Activated naive CD4-positive, alpha-beta T cell treated with Interleukin-2 at 50 U/mL for 16 hours (primary cell): ENCODE results near the gene RAB5B.
A peak's percentile ranks its signal among the peaks of the same experiment; 100 is the strongest.

Experiments used
- DNase-seq: peaks from one replicate; pipeline ENCODE4 v3.0.0-alpha.2; 2020

Gene RAB5B

DNA sequence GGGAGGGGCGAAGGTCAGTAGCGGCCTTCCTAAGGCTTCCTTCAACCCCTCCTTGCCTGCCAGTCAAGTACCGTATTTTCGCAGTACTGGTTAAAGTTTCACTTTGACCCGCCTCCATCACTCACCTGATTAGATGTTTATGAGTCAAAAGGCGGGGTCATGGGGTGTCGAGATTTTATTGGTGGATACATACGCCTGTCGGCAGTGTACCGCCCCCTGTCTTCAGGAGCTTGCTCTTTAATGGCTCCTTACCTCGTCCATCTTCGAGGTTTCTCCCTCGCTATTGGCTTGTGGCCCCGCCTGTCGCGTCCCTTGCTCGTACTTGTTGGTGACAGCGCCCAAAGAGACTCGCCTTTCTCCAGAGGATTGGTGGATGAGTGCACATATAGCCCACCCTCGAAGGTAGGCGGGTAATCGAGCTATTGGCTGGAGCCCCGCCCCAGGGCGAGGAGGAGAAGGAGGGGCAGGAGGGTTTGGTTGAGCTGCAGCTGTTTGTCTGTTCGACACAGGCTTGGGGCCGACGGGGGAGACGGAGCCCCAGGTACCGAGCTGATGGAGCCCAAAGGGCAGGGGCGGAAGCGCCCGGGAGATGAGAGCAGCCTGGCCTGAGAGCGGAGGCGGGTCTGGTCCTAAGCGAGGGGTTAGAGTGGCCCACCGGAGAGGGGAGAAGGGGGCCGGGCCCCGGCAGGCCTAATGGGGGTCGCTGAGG is at the start of gene RAB5B:
TSS of gene RAB5B (plus strand) at position 480 of the 709 bp plus-strand sequence. CDS start 12,883 bp downstream, outside the sequence.
- peak; percentile 99 for DNase-seq

- no peak for DNase-seq
These were observed 48.5 kb upstream of the RAB5B start for GRCh38 chr12:55925371-55925770.

DNA sequence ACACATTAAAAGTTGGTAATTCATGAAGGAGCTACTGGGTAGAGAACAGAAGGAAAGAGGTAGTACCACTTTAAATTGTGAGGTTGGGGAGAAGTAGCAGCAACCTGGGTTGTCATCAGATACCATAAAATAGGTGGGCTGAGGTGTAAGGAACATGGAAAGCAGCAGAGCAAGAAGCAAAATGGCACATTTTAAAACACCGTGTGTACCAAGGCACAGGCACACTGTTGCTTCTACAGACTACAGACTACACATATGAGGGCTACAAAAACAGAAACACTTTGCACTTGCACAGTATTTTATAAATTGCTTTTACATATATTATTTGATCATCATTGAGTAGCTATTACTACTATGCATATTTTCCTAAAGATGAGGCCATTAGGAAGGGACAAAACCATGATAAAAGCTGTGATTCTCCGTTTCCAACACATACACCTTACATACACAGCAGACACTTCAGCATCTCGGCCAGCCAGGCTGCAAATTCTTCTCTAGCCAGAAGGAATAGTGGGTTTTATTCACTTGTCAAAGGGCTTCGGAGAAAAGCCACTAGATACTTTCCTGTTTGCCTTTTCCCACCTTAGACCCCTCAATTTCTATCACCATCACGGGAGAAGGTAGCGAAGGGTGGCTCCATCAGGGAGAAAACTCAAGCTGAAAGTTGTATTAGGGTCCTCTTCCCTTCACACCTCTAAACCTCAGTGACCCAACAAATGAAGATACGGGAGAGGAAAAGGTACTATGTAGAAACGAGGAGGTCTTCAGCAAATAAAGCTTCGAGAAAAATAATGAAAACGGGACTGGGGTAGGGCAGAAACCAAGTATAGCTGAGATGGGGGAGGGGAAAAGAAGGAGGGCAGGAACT is 47.8 kb upstream of the RAB5B start:
- peak; percentile 2 for DNase-seq

DNA sequence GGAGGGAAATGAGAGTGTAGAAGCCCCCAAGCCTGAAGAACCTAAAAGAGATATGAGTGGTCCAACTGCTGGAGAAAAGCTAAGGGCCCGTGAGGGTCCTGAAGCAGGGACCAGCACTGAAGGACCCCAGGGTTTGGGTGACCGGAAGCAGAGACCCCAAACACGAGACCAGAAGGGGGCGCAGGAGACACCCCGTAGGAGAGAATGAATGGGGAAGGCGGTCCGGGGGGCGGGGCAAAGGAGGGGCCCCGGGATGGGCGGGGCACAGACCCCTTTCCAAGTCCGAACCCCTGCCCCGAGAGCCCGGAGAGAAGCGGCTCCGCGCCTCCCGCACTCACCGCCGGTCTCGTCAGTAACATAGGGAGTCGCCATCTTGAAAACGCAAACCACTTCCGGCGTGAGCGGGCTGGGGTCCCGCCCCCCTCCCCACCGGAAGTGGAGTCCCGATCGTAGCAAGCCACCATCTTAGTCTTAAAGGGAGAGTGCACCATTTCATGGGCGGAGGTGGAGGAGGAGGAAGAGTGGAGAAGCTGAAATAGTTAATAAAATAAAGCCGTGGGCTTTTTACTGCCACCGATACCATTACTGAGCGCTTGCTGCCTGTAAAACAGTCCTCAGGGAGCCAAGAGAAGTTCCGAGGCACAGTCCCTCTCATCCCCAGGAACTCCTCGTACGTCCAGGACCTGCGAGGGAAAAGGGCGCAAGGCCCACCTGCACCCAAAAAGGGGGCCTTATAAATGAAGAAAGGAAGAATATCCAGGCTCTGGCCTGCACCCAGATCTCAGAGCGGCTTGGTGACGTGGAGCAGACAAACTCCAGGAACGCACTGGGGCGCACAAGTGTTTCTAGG is 46.9 kb upstream of the RAB5B start:
- DNase-seq, result peak; percentile 92

DNA sequence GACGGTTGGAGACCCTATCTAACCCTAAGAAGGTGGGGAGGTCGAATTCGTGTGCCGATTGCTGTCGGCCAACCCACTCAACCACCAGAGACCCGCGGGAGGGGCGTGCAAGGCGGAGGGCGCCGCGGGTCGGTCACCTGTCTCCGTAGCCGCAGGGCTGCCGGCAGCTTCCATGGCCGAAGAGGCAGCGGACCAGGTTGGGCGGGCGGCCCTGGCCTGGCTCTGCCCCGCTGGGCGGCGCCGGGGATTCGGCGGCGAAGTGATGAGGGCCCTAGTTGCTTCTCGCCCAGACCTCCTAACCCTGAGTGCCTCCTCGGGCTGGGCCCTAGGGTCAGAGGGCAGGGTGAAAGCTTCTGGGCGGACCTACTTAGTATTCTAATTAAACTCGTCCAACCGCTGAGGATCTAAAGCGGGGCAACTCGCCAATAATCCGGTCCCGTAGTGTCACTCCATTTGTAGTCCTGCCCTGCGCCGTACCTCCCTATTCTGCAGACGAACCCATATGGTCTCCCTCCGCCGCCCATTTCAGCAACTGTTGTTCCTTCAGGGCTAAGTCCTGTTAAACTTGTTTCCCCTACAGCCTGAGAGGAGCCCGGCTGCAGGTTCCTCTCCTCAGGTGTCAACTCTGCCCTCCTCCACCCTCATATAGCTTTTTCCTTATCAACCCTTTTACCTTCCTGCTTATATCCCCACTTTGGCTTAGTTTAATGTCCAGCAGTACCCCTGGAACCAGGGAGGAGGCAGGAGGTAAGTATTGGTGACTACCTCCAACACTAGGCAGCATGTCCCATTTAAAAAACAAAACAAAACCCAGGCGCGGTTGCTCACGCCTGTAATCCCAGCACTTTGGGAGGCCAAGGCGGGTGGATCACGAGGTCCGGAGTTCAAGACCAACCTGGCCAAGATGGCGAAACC is 46.0 kb upstream of the RAB5B start, which contains the start of gene PYM1:
TSS of gene PYM1 (minus strand) at position 307 of the 915 bp plus-strand sequence. CDS start at position 174, 133 bp downstream.
- peak; percentile 70 for DNase-seq

DNA sequence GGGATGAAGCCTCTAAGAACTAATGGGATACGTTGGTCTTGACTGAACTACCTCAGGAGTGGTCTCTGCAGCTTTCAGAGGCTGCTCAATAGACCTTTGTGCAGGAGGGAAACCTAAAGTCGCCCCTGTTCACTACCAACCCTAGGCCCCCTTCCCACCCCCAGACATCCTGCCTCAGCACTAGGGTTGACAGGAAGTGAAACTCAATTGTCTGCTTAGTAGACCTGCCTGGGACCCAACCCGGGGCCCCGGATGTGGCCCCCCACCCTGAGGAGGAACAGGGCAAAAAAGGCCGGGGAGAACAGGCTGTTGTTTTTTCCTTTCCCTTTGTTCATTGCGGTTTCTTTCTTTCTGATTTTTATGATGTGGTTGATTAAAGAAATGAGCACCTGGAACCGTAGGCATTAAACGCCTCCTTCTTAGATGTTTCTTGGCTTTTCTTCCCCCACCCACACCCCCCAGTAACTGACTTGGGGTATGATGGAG is 44.5 kb upstream of the RAB5B start:
- DNase-seq, result peak; percentile 84

- DNase-seq, result peak; percentile 82
These were observed 43.0 kb upstream of the RAB5B start, which contains the start of gene DGKA for GRCh38 chr12:55930771-55931316. TSS of gene DGKA (plus strand) at chr12:55931162. CDS start at chr12:55936504, 5,342 bp downstream.

GRCh38 chr12:55931317-55931779 is 42.5 kb upstream of the RAB5B start:
- DNase-seq, result no peak

GRCh38 chr12:55931780-55932550 is 41.9 kb upstream of the RAB5B start:
- peak; percentile 41 for DNase-seq

- DNase-seq, result peak; percentile 54
These were observed 41.3 kb upstream of the RAB5B start for GRCh38 chr12:55932551-55932910.

DNA sequence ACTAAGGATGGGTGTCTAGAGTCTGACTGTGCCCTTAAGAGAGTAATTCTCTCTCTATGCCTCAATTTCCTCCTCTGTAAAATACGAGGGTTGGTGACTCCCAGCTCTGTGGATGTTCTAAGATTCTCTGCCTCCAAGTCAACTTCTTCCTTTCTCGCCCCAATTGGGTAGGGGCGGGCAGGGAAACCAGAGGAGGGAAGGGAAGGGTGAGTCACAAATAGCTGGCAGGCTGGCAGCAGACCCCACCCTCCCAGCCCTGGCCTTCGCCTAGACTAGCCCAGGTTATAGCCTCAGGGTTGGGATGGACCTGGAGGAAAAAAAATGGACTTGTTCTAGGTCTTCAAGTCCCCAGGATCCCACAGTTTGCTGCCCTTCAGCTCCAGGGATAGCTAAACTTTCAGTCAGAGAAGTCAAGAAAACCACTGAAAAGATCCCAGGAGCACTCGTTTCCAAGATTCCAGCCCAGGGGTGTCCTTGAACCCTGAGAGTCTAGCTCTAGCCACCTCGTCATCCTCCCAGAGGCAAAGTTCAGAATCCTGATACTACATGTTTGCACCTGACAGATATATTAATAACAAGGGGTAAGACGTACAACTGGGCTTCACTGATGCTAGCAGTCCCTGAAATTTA is 40.6 kb upstream of the RAB5B start:
- peak; percentile 23 for DNase-seq

DNA sequence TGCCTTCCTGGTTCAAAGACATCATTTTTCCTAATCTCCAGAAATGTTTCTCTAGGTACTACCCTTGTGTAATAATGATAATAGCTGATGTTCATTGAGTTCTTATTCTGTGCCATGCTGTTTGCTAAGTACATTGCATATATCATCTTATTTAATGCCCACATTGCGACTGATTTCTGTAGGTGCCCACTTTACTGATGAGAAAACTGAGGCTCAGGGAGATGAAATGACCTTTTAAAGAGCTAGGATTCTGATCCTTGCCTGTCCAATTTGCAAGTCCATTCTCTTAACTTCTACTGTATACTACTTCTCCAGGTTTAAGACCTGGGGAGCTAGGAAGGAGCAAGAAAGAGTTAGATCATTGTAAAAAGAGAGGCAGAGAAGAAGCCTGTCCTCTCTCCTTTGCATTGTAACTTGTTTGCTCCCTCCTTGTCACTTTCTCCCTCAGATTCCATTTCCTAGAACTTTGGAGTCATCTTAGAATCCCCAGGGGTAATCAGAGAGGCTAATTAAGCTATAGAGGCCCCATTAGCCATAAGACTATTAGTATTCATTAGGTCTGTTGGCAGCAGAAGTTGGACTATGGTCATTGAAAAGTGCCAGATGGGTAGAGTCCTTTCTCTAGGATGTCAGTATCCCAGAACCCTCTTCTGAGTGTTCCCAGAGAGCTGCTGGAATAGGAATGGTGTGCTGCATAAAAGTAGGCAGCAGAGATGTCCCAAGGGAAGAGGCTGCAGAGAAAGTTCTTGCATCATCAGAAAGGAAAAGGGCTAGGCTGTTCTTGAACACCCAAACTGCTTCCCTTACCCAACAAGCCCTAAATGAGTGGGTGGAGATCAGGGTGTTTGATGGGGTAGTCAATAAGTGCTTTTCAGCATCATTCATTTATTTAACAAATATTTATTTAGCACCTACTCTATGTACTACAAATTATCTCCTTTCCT is 39.8 kb upstream of the RAB5B start:
- DNase-seq, result no peak

GRCh38 chr12:55934773-55935172 is 39.1 kb upstream of the RAB5B start:
- DNase-seq, result no peak

- peak; percentile 59 for DNase-seq
These were observed 38.1 kb upstream of the RAB5B start for GRCh38 chr12:55935738-55936151.

GRCh38 chr12:55937981-55938380 is 35.9 kb upstream of the RAB5B start:
- no peak for DNase-seq

GRCh38 chr12:55938826-55939501 is 34.9 kb upstream of the RAB5B start:
- no peak for DNase-seq

DNA sequence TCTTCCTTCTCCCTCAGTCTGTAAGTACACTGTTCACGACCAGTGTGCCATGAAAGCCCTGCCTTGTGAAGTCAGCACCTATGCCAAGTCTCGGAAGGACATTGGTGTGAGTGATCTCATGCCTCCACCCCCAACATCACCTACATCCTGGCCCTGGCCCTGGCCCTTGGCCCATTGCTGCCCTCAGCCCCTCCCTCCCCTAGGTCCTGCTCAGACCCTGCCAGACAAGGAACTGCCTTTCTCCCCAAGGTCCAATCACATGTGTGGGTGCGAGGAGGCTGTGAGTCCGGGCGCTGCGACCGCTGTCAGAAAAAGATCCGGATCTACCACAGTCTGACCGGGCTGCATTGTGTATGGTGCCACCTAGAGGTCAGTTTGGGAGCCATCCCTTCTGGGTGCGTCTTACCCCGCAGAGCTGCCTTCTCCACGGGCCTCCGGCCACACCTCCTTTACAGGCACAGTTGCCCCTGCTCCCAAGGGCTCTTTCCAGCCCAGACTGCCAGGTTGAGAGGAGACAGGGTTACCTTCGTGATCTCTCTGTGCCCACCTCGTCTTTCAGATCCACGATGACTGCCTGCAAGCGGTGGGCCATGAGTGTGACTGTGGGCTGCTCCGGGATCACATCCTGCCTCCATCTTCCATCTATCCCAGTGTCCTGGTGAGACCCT is 33.7 kb upstream of the RAB5B start:
- DNase-seq, result peak; percentile 84
